Measurements from ENCODE around the gene SAMD3.
"Not testable (repeated sequence)": the region's sequence is repeated elsewhere in the genome, so short reads cannot be mapped to it uniquely, and the experiment has no call there.

SAMD3 gene

DNA sequence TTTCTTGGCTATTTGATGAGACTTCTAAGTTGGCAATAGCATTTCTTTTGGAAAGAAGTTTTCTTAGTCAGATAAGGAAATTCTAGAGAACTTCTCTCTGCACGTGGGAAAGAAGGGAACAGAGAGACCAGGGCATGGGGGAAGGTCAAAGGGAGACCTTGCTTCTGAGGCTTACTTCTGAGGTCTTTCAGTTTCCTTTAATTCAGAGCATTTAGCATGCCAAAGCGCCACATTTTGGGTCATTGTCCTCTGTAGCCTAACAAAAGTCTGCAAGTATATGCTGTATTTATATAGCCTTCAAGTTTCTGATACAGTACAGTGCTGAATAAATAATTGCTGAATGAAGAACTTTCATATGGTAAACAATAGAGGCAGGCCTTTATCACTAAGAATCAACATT is 95.6 kb downstream of the SAMD3 start:
- no peak for DNase-seq

DNA sequence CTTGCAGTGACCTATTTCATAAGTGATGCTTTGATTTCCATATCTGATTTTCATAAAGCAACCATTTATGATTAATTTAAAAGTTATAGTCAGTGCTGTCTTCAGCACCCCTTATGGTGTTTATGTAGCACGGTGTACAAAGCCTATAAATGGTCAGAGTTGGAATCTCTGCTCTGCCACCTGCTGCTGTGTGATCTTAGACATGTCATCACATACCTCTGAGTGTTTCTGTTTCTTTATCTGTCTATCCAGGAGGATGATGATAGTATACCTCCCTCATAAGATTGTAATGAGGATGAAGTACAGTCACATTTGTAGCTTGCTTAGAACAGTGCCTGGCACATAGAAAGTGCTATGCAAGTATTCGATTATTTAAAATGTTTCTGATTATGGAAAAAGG is 100.5 kb downstream of the SAMD3 start:
- DNase-seq, result no peak

DNA sequence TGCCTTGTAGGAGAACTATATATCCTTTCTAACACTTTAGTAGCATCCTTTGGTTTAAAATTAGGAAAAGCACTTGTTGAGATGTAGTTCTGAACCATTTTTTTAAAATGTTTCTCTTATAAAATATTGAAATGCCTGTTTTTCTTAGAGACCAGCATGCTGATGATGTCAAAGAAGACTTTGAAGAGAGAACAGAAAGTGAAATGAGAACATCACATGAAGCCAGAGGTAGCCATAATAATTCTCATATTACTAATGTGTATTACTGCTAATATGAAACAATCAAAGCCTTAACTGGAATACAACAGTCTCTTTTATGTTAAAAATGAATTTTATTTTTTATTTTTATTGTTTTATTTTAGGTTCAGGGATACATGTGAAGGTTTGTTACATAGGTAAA is 102.0 kb downstream of the SAMD3 start:
- no peak for DNase-seq

DNA sequence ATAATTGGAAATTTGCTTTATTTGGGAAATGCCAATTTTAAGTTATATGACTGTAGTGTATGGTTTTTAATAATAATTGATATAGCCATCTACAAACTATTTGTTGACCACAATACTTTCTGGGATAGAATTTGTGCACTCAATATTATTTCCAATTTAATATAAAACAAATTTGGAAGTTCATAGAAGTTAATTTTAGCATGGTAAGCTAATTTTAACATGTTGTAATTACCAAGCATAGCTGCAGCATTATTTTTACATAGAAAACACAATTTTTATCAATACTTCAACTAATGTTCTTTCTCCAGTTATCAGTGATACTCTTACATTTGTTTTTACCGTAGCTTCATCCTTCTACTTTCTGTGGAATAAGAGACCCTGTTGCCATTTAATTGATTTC is 103.5 kb downstream of the SAMD3 start:
- DNase-seq, result no peak

DNA sequence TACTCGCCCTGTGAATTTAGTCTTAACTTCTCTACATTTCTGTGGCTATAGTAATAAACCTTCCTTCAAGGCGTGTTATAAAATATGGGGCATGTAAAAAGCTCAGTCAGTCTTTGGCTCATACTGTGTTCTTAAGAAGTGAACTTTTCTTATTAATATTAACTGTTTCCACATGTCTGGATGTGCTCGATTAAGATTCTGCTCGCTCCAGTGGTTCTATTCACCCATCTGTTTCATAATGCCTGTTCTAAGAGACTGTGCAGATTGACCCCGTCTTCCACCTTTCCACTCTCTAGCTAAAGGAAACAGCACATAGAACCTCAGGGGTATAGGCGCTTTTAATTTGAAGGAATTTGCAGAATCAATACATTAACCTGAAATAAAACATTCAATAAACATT is 104.5 kb downstream of the SAMD3 start:
- no peak for DNase-seq

DNA sequence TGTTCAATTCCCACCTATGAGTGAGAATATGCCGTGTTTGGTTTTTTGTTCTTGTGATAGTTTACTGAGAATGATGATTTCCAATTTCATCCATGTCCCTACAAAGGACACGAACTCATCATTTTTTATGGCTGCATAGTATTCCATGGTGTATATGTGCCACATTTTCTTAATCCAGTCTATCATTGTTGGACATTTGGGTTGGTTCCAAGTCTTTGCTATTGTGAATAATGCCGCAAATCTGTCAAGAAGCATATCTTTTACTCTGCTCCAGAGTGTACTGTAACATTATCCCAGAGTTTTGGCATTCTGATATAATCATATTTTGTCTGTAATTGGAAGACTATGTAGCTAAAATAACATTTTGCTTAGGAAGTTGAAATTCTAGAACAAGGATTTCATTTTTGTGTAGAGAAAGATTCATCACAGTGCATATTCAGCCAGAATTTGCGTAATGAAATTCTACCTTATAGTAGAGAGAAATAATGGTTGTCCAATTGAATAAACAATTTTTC is 105.5 kb downstream of the SAMD3 start:
- DNase-seq, result not testable (repeated sequence)

DNA sequence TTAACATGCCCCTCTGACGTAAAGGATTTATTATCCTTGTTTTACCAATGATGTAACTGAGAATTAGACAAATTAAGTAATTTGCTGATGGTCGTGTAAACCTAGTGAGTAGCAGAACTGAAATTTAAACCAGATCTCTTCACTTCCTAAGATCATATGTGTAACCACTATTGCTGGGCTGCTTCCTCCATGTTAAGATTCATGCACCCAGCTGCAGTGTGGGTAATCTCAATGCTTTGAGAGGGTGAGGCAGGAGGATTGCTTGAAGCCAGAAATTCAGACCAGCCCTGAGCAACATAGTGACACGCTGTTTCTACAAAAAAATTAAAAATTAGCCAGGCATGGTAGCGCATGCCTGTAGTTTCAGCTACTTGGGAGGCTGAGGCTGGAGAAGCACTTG is 106.5 kb downstream of the SAMD3 start:
- DNase-seq, result no peak

DNA sequence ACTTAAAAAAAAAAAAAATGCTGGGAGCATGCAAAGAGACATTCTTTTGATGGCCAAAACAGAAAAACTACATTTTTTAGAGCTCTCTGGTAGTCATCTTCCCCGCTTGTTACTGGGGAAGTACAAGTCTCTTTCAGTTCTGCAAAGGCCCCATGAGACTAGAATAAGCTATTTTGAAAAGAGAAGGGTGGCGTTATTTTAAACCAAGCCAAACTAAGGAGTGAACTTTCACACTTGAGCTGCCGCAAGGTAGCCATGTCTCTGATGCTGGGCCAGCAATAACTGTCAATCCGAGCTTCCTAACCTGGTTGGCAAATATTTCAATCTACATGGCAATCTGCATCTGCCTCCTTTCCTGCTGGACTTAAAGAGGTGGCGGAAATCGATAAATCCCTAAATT is 107.7 kb downstream of the SAMD3 start:
- no peak for DNase-seq

DNA sequence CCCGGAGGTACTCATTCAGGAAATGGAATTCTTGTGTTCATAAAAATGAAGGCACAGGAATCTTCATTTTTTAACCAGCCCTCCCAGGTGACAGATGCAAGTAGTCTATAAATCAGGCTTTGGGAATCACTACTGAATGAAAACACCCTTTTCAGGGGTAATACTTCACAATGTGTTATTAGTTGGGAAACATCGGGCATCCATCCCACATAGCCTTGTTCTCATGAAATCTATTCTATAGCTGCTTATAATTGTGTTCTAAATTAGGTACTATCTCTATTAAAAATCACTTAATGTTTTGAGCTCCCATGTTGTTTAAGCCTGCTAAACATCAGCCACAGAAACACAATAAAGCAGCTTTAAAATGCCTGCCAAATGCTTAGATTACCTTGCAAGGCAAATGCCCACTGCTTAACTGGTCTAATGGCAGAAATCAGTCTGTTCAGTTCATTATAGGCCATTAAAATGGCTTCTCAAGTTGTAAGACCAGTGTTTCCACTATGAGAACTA is 109.5 kb downstream of the SAMD3 start:
- no peak for DNase-seq

DNA sequence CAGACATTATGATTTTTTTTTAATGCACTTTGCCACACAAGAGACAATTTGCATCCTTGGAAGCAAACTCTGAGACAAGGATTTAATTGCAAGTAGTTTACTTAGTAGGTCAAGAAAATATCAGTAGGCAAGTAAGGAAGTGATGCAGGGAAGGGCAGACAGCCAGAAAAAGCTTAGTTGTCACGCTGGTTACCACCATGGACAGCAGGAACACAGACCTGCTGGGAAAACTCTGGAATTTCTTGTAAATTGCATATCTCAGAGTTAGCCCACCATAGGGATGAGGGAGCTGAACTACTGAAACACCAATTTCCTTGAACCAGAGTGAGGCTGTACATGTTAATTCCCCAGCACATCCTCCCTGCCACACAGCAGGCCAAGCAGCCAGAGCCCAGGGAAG is 111.7 kb downstream of the SAMD3 start:
- no peak for DNase-seq

DNA sequence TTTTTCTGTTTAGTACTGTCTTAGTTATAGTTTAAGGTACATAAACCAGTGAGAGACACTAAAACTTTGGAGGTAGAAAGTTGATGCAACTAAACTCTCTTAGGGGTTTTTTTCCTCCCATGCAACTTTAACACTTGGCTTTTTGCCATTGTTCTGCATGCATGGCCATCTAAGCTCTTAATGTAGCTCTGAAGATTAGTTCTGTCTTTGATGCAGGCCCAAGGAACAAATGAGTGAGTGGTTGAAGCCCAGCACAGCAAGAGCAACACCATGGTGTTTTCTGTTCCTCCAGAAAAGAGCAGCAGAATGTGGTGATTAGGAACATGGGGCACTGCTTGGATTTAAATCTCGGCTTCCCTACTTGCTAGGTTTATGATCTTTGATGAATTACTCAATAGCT is 115.0 kb downstream of the SAMD3 start:
- DNase-seq, result no peak

DNA sequence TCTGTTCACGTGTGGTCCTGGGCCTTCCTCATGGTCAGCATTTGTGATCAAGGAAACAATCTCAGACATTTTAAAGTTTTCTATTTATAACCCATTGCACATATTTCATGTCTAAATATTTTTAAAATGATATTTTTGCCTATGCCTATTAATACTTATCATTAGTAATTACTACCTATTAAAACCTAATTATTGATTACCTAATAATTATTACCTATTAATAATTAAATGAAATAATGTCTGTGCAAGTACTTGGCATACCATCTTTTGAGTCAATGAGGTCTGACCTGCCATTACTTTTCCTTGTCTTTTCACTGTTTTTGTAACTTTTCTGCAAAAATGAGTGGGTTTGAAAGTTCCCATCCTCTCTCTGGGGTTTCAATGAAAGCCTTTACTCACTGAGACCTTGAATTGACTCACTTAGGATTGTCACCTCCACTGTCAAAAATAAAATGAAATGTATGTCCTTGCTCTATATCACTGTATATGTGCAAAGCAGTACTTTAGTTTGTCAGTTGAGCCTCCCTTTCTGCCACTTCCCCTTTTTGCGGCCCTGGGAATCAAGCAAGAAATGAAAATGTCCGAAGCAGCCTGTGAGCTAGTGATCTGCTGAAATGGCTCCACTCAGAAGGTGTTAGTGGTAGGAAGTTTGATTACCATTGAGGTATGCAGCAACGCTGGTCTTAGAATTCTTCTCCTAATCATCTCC is 116.6 kb downstream of the SAMD3 start:
- DNase-seq, result no peak

DNA sequence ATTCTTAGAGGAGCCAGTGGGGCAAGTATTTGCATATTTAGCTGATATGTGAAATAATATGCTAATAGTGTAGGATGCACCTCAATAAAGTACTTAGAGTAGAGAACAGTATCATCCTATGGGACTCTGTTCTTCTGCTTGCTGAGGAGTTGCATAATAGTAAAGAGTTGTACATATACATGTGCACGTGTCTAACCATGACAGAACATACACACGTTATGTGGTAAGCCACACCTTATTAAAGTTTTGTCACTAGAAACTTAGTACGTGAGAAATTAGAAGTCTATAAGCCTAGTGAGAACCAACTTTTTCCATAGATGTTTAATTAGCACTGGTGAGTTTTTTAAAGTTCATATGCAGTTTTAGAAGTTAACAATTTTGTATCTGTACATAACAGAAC is 123.6 kb downstream of the SAMD3 start:
- DNase-seq, result no peak

DNA sequence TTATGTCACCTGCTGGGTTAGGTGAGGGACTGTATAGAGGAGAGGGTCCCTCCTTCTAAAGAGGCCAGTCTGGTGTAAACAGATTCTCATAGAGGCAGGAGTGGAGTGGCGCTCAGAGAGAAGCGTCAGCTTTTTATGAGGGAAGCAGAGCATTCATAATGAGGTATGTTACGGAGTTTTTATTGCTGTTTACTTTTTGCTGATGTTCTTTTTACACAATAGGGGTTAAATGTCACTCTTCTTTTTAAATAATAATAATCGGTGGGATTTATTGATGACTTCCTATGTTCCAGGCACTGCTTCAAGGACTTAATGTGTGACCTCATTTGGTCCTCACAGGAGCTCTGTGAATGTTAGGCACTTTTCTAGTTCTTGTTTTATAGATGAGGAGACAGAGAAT is 124.4 kb downstream of the SAMD3 start:
- DNase-seq, result no peak

Measured in 8988T (cell line).